ENCODE measurements around the gene LCK.
A peak's percentile ranks its signal among the peaks of the same experiment; 100 is the strongest.

LCK gene

DNA sequence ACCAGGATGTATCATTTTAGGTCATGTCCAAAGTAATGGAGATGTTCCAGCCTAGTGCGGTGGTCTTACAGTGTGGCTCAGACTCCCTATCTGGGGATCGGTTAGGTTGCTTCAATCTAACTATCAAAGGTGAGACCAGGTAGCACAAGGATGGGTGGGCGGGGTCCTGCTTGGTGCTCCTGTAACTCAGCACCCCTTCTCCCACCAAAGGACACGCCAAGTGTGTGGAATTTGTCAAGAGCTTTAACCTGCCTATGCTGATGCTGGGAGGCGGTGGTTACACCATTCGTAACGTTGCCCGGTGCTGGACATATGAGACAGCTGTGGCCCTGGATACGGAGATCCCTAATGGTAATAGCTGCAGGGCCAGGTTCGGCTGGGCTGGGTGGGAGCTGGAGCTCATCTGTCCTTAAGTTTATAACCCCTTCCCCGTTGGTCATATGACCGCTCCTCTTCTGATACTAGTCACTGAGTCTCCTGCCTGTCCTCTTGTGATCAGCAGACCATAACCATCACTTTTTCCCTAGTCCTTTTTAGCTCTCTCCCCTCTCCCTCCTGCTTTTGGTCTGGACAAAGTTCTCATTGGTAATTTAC lies 79.6 kb downstream of the LCK start:
- Histone ChIP-seq H3K27ac (ENCODE audit: low read depth, low read length) (no peak overlapping the region), H3K27me3 (ENCODE audit: control insufficient read depth, insufficient read depth, low read length) (no peaks in the 10 kb centered on the region), H3K4me3 (ENCODE audit: low read depth, low read length) (no peak overlapping the region), H3K36me3 (ENCODE audit: control insufficient read depth, insufficient read depth, low read length) (peaks cover 90% of the 10 kb centered on the region), H3K9me3 (ENCODE audit: control insufficient read depth, insufficient read depth, low read length) (no peaks in the 10 kb centered on the region), H3K9ac (ENCODE audit: low read depth, low read length) (no peak overlapping the region), H3K4me1 (ENCODE audit: control insufficient read depth, insufficient read depth, low read length) (peaks cover 24% of the 10 kb centered on the region)

DNA sequence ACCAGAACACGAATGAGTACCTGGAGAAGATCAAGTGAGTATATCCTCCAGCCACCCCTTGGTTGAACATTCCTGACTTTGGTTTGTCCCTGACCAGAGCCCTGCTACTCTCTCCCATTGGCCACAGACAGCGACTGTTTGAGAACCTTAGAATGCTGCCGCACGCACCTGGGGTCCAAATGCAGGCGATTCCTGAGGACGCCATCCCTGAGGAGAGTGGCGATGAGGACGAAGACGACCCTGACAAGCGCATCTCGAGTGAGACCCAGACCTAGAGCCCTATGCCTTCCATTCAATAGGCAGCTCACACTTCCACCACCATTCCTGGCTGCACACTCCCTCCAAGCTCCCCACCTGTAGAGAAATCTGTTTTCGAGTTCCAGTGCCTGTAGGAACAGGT lies 80.5 kb downstream of the LCK start:
- Histone ChIP-seq H3K27ac (ENCODE audit: low read depth, low read length) (peak overlapping the region; percentile 74), H3K9me3 (ENCODE audit: control insufficient read depth, insufficient read depth, low read length) (no peaks in the 10 kb centered on the region), H3K27me3 (ENCODE audit: control insufficient read depth, insufficient read depth, low read length) (no peaks in the 10 kb centered on the region), H3K36me3 (ENCODE audit: control insufficient read depth, insufficient read depth, low read length) (peaks cover 82% of the 10 kb centered on the region), H3K4me1 (ENCODE audit: control insufficient read depth, insufficient read depth, low read length) (peaks cover 25% of the 10 kb centered on the region), H3K4me3 (ENCODE audit: low read depth, low read length) (no peak overlapping the region), H3K9ac (ENCODE audit: low read depth, low read length) (no peak overlapping the region)

DNA sequence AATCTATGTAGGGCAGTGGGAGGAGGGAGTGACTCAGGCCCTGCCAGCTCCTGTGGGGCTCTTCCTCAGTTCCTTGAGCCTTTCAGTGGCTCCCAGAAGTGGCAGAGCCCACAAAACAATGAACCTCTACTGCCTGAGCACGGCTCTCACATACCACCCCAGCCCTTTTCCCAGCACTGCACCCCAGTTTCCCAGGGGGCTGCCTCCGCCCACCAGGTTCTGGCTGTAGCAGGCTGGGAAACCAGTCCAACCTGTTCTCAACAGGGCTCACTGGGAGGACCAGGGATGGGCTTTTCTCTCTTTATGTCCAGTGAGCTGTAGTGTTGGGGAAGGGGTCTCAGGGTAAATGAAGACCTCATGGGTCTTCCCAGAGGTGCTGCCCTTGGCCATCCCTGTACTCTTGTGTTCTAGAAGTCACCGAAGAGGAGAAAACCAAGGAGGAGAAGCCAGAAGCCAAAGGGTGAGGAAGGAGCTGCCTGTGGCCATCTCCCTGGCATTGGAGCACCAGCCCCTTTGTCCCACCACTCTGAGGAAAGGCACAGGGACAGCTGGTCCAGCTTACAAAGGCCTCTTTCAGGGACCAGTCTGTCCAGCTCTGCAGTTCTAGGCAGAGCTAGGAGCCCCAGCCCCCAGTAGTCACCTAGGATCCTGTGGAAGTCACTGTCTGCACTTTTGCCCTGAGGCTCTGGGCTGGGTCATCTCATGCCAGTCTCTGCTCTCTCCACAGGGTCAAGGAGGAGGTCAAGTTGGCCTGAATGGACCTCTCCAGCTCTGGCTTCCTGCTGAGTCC lies 81.4 kb downstream of the LCK start:
- H3K27me3 ChIP-seq (ENCODE audit: control insufficient read depth, insufficient read depth, low read length), result 0 out of 2 replicates have a peak, but pooled peaks cover 4% of the 10 kb centered on the region
- H3K27ac ChIP-seq (ENCODE audit: low read depth, low read length), result peak overlapping the region; percentile 74
- H3K9me3 ChIP-seq (ENCODE audit: control insufficient read depth, insufficient read depth, low read length), result no peaks in the 10 kb centered on the region
- no peak overlapping the region for H3K9ac ChIP-seq (ENCODE audit: low read depth, low read length)
- H3K36me3 ChIP-seq (ENCODE audit: control insufficient read depth, insufficient read depth, low read length), result peaks cover 73% of the 10 kb centered on the region
- H3K4me3 ChIP-seq (ENCODE audit: low read depth, low read length), result no peak overlapping the region
- H3K4me1 ChIP-seq (ENCODE audit: control insufficient read depth, insufficient read depth, low read length), result peaks cover 33% of the 10 kb centered on the region

DNA sequence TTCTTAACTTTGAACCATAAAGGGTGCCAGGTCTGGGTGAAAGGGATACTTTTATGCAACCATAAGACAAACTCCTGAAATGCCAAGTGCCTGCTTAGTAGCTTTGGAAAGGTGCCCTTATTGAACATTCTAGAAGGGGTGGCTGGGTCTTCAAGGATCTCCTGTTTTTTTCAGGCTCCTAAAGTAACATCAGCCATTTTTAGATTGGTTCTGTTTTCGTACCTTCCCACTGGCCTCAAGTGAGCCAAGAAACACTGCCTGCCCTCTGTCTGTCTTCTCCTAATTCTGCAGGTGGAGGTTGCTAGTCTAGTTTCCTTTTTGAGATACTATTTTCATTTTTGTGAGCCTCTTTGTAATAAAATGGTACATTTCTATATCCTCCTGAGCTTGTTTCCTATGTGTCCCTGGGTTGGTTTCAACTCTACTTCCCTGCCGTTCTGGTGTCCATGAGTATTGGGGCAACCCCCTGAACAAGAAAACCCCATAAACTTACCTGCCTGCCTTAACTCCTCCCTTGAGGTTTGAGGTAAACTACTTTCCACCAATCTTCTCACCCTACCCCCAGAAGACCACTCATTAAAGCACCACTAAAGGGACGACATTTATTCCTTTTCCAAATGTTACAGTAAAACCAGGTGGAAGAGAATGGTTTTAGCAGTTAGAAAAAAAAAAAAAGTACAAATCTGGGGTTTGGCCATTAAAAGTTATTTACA lies 82.3 kb downstream of the LCK start:
- 0 out of 2 replicates have a peak overlapping the region, but pooled peaks have one; percentile 68 for H3K4me3 ChIP-seq (ENCODE audit: low read depth, low read length)

DNA sequence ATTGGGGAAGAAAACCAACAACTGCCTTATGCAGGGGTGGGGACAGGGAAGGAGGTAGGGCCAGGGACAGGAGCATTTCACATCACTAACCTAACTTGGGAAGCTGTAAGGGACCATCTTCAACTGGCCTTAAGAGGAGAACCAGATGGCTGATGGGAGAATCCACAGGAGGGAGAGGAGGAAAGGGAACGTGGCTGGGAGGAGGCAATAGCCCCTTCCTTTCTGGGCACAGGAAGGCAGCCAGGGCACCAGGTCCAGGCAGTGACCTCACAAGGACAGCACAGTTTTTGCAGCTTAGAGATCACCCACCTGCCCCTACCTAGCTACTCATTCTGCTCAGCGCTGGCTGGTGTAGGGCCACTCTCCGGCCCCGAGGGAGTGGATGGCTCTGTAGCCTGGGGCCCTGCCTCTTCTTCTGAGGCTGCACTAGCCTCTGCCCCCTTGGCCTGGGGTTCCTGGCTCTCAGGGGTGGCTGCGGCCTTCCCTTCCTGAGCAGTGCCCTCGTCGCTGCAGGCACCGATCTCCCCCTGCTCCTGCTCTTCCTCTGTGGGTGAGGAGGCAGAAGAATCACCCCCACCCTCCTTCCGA lies 83.3 kb downstream of the LCK start:
- Histone ChIP-seq H3K4me3 (ENCODE audit: low read depth, low read length) (peak overlapping the region; percentile 68), H3K9ac (ENCODE audit: low read depth, low read length) (peak overlapping the region; percentile 78), H3K9me3 (ENCODE audit: control insufficient read depth, insufficient read depth, low read length) (no peaks in the 10 kb centered on the region), H3K27ac (ENCODE audit: low read depth, low read length) (peak overlapping the region; percentile 87), H3K27me3 (ENCODE audit: control insufficient read depth, insufficient read depth, low read length) (0 out of 2 replicates have a peak, but pooled peaks cover 4% of the 10 kb centered on the region), H3K4me1 (ENCODE audit: control insufficient read depth, insufficient read depth, low read length) (peaks cover 37% of the 10 kb centered on the region), H3K36me3 (ENCODE audit: control insufficient read depth, insufficient read depth, low read length) (peaks cover 54% of the 10 kb centered on the region)

More for the DNA sequence above, 82.3 kb downstream of the LCK start:
- Histone ChIP-seq H3K27ac (ENCODE audit: low read depth, low read length) (peak overlapping the region; percentile 2), H3K27me3 (ENCODE audit: control insufficient read depth, insufficient read depth, low read length) (0 out of 2 replicates have a peak, but pooled peaks cover 4% of the 10 kb centered on the region), H3K9me3 (ENCODE audit: control insufficient read depth, insufficient read depth, low read length) (no peaks in the 10 kb centered on the region), H3K9ac (ENCODE audit: low read depth, low read length) (no peak overlapping the region), H3K4me1 (ENCODE audit: control insufficient read depth, insufficient read depth, low read length) (peaks cover 37% of the 10 kb centered on the region), H3K36me3 (ENCODE audit: control insufficient read depth, insufficient read depth, low read length) (peaks cover 64% of the 10 kb centered on the region)

DNA sequence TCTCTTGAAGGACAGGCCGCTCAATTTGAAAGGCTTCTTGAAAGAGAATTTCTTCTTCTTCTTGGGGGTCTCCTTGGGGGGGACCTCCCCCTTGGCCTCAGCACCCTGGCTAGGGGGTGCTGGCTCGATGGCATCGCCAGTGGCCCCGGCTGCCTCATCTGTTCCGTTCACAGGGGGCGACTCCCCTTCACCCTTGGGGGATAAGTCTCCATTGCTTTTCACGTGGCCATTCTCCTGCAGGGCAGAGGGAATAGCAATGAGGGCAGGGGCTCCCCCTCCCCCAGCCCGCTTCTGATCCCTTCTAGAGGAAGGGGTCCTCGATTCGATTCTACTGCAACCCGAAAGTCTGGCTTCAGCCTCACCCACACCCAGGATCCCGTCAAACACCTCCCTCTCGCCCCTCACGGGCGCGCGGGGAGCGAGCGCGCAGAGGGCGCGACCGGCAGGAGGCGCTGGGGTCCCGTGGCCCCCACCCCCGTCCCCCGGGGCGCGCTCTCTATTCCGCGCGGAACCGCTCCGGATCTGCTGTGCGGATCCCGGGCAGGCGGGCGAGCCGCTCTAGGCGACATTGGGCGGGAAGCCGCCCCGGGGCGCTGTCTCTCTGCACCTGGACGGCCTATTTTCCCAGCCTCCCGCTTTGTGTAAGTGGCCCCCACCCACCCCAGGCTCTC lies 83.9 kb downstream of the LCK start:
- Histone ChIP-seq H3K9ac (ENCODE audit: low read depth, low read length) (peak overlapping the region; percentile 78), H3K4me1 (ENCODE audit: control insufficient read depth, insufficient read depth, low read length) (peaks cover 37% of the 10 kb centered on the region), H3K9me3 (ENCODE audit: control insufficient read depth, insufficient read depth, low read length) (no peaks in the 10 kb centered on the region), H3K36me3 (ENCODE audit: control insufficient read depth, insufficient read depth, low read length) (peaks cover 48% of the 10 kb centered on the region), H3K4me3 (ENCODE audit: low read depth, low read length) (peak overlapping the region; percentile 68), H3K27ac (ENCODE audit: low read depth, low read length) (peak overlapping the region; percentile 87), H3K27me3 (ENCODE audit: control insufficient read depth, insufficient read depth, low read length) (0 out of 2 replicates have a peak, but pooled peaks cover 4% of the 10 kb centered on the region)

DNA sequence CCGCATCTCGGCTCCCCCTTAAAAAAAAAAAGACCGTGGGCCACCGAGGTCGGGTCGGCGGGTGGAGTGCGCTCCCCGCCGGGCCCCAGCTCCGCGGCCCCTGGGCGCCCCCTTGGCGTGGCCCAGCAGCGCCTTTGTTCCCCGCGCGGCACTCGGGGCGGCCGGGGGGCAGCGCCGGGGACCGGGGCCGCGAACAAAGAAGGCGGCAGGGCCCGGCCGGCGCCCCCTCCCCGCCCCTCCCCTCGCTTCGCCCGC lies 84.4 kb downstream of the LCK start:
- peak overlapping the region; percentile 87 for H3K27ac ChIP-seq (ENCODE audit: low read depth, low read length)
- H3K4me1 ChIP-seq (ENCODE audit: control insufficient read depth, insufficient read depth, low read length), result peaks cover 37% of the 10 kb centered on the region
- peak overlapping the region; percentile 68 for H3K4me3 ChIP-seq (ENCODE audit: low read depth, low read length)
- H3K36me3 ChIP-seq (ENCODE audit: control insufficient read depth, insufficient read depth, low read length), result peaks cover 43% of the 10 kb centered on the region
- H3K27me3 ChIP-seq (ENCODE audit: control insufficient read depth, insufficient read depth, low read length), result 0 out of 2 replicates have a peak, but pooled peaks cover 4% of the 10 kb centered on the region
- H3K9me3 ChIP-seq (ENCODE audit: control insufficient read depth, insufficient read depth, low read length), result no peaks in the 10 kb centered on the region
- peak overlapping the region; percentile 78 for H3K9ac ChIP-seq (ENCODE audit: low read depth, low read length)

Measured in HUES48 (cell line).